Skin of body (tissue), 2 donors: Measurements from ENCODE around the gene GNB1. TPM values are rescaled to one million over a fixed set of nuclear protein-coding genes. Genes with fewer than 3 reads are reported as not detected.

Experiments used
- DNase-seq: peaks from one replicate; lab custom pipeline; 2025; lab: John Stamatoyannopoulos, UW
- total RNA-seq: library from RNA; depleted of rRNA; stranded (reverse); fragments of >200 nt; gene quantifications from one replicate; pipeline ENCODE4 v1.2.3, GENCODE V29; 2014

Gene GNB1
- total RNA-seq, 1 donor from 2014 or later: 84.8 TPM

- DNase-seq: no peak
Measured at GRCh38 chr1:1922956-1923833, 32.3 kb upstream of the GNB1 start.

GRCh38 chr1:1922702-1922955 lies 31.7 kb upstream of the GNB1 start:
- DNase-seq: no peak

GRCh38 chr1:1921901-1922701 lies 31.2 kb upstream of the GNB1 start:
- DNase-seq: no peak

- DNase-seq: no peak
Measured at GRCh38 chr1:1921459-1921862, 30.6 kb upstream of the GNB1 start.

GRCh38 chr1:1920608-1921458 lies 29.9 kb upstream of the GNB1 start:
- DNase-seq: no peak

- no peak for DNase-seq
Measured at GRCh38 chr1:1920057-1920607, 29.2 kb upstream of the GNB1 start.

- peak; percentile 96 for DNase-seq
Measured at GRCh38 chr1:1919304-1920056, 28.6 kb upstream of the GNB1 start.

GRCh38 chr1:1918901-1919303 lies 28.0 kb upstream of the GNB1 start, which contains the start of gene TMEM52:
TMEM52 (minus strand) TSS chr1:1919279; CDS start chr1:1919265, 14 bp downstream.
- DNase-seq: no peak

- no peak for DNase-seq
Measured at GRCh38 chr1:1917995-1918900, 27.4 kb upstream of the GNB1 start.

GRCh38 chr1:1917304-1917976 lies 26.6 kb upstream of the GNB1 start:
- no peak for DNase-seq

- DNase-seq: no peak
Measured at GRCh38 chr1:1916851-1917251, 26.0 kb upstream of the GNB1 start.

GRCh38 chr1:1915911-1916840 lies 25.3 kb upstream of the GNB1 start:
- no peak for DNase-seq

GRCh38 chr1:1914971-1915692 lies 24.2 kb upstream of the GNB1 start, which contains the start of gene CALML6:
CALML6 (plus strand) TSS chr1:1915260; CDS start chr1:1915281, 21 bp downstream.
- DNase-seq: no peak

GRCh38 chr1:1914101-1914970 lies 23.4 kb upstream of the GNB1 start:
- no peak for DNase-seq

GRCh38 chr1:1911350-1912041 lies 20.6 kb upstream of the GNB1 start:
- no peak for DNase-seq
